HG03342 (cell line): ENCODE measurements around the gene WARS2.

Experiments
- ATAC-seq: cut with Tn5 transposase; IDR thresholded peaks from one replicate; pipeline ENCODE4 v1.9.1; 2021; ENCODE audit warnings: mild to moderate bottlenecking, moderate library complexity; ENCODE audit not compliant: unreplicated experiment

Gene WARS2

DNA sequence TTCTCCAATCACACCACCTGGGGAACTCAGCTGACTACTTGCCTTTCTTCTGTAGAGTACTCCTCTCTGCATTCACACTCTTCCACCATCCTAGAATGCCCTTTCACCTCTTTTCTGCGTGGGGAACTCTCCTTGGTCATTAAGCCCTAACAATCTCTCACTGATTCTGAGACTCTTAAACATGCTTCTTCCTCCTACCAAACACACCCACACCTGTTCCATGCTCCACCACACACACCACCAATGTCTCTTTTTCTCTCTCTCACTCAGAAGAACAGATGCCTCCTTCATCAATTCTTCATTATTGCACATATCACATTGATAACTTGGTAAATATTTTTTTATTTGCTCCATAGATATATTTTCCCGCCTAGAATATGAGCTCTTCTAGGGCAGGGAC lies 53.6 kb downstream of the WARS2 start:
- no peak for ATAC-seq

GRCh38 chr1:119084798-119085197 lies 55.7 kb downstream of the WARS2 start:
- ATAC-seq, result no peak

DNA sequence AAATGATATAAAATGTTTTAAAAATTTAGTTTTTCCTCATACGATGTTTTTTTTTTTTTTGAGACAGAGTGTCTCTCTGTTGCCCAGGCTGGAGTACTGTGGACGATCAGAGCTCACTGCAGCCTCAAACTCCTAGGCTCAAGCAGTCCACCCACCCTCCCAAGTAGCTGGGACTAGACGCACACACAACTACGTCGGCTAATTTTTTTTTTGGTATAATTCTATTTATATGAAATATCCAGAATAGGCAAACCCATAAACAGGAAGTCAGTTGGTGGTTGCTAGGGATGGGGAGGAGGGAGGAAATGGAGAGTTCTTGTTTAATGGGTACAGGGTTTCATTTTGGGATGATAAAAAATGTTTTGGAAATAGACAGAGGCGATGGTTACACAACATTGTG lies 56.5 kb downstream of the WARS2 start:
- no peak for ATAC-seq

GRCh38 chr1:119083479-119083878 lies 57.0 kb downstream of the WARS2 start:
- no peak for ATAC-seq

DNA sequence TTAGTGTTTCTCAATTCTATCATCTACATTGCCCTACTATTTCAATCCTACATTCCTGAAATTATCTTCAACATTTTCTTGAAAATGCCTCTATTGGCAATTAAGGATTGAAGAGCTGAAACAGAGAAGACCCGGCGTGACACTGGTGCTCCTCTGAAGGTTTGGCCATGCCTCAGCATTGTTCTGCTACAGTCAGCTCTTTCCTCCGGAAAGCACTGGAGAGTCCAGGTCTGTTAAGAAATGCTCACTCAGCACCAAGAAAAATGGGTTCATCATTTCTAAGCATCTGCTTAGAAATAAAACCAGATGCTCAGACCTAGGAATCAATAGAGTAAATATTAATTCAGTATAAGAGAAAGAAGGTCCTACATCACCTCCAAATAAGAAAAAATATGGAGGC lies 58.8 kb downstream of the WARS2 start:
- no peak for ATAC-seq

DNA sequence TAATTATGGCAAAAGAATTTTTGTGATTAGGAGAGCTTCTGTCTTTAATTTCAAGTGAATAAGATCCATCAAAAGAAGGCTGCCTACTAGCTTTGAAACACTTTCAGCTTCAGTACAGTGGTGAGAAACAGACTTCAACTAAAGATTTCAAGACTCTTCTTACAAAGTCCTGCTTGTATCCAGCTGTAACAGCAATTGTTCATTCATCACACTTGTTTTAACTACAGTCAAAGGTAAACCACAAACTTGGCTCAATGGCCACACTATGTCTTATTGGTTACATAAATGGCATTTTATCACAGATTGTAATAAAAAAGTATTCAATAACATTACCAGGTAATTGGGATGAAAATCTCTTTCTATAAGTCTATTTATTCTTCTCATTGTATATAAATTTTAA lies 59.2 kb downstream of the WARS2 start:
- no peak for ATAC-seq

DNA sequence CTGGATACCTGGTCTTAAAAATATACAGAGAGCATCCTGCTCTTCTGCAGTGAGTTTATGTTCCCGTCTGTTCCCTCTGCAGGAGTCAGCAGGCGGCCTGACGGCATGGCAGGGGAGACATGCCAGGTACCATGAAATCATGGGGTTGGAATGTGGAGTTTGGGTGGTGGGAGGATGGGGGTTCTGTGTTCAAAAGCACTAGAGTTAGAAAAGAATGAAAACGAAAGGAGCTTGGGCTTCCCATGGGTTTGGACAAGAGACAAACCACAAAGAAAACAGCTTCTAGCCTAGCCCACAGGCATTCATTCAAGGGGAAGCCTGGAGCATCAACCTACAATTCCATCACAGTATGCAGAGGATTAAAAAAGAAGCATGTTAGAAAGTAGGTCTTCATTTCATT lies 59.9 kb downstream of the WARS2 start:
- ATAC-seq, result no peak

GRCh38 chr1:119079881-119080280 lies 60.6 kb downstream of the WARS2 start:
- no peak for ATAC-seq

GRCh38 chr1:119075614-119076013 lies 64.8 kb downstream of the WARS2 start:
- no peak for ATAC-seq

- ATAC-seq, result no peak
Measured at GRCh38 chr1:119071321-119071720, 69.1 kb downstream of the WARS2 start.

GRCh38 chr1:119069682-119070081 lies 70.8 kb downstream of the WARS2 start:
- no peak for ATAC-seq

- no peak for ATAC-seq
Measured at GRCh38 chr1:119068427-119068826, 72.0 kb downstream of the WARS2 start.

- no peak for ATAC-seq
Measured at GRCh38 chr1:119061700-119062099, 78.8 kb downstream of the WARS2 start.

- ATAC-seq, result no peak
Measured at GRCh38 chr1:119055568-119055967, 84.9 kb downstream of the WARS2 start.

- ATAC-seq, result no peak
Measured at GRCh38 chr1:119053917-119054316, 86.5 kb downstream of the WARS2 start.

GRCh38 chr1:119052267-119052666 lies 88.2 kb downstream of the WARS2 start:
- no peak for ATAC-seq

DNA sequence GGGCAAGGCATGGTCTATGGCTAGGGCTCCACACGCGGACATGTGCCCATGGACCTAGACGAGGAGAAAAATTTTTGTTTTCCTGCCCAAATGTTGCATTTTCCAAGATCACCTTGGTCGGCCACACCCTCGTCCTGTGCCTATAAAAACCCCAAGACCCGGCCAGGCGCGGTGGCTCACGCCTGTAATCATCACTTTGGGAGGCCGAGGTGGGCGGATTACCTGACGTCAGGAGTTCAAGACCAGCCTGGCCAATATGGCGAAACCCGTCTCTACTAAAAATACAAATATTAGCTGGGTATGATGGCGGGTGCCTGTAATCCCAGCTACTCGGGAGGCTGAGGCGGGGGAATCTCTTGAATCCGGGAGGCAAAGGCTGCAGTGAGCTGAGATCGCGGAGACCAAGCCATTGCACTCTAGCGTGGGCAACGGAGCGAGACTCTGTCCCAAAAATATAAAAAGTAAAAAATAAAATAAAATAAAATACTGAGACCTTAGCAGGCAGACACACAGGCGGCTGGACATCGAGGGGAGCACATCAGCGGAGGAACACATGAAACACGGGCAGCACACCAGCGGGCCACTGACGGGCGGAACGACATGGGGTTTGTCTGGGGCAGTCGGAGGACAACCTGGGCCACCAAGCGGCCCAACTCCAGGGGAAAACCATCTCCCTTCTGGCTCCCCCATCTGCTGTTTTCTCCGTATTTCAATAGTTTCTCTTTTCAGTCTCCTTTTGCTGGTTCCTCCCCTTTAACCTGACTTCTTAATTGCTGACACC lies 91.6 kb downstream of the WARS2 start:
- no peak for ATAC-seq

GRCh38 chr1:119046785-119047438 lies 93.5 kb downstream of the WARS2 start:
- no peak for ATAC-seq

DNA sequence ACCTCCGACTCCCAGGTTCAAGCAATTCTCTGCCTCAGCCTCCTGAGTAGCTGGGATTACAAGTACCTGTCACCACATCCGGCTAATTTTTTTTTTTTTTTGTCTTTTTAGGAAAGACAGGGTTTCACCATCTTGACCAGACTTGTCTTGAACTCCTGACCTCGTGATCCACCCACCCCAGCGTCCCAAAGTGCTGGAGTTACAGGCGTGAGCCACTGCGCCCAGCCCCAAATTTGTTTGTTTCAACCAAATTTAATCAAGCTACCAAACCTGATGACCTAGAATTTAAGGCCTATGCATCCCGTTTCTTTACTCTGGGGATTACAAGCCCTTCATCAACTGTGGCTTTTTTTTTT lies 94.0 kb downstream of the WARS2 start:
- ATAC-seq, result no peak

DNA sequence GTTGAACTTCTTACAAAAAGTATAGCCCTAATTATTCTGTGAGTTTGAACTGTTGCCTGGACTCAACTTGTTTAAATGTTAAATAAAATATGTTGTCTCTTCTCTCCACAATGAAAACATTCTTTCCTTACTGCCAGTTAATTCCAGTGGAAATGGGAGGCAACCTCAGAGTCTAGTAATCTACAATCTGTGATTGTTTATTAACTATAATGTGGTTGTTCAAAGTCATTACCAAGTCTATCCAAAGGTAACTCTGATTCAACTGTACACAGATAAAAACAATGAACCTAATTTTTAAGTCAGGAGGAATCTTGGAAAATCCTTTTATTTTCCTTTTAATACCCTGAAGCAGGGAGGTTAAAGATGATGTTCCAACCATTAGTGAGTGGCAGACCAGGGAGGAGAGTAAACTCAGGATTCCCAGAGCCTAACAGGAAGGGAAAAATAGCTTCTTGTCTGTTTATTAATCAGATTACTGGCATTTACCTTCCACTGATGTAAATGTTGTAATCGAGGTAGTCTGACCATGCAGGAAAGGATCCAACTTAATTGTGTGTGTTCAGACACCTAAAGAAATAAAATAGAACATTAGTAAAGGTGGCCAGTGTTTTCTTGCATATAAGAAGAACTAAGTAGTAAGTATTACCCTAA lies 95.2 kb downstream of the WARS2 start:
- no peak for ATAC-seq

GRCh38 chr1:119040906-119041305 lies 99.5 kb downstream of the WARS2 start:
- no peak for ATAC-seq

DNA sequence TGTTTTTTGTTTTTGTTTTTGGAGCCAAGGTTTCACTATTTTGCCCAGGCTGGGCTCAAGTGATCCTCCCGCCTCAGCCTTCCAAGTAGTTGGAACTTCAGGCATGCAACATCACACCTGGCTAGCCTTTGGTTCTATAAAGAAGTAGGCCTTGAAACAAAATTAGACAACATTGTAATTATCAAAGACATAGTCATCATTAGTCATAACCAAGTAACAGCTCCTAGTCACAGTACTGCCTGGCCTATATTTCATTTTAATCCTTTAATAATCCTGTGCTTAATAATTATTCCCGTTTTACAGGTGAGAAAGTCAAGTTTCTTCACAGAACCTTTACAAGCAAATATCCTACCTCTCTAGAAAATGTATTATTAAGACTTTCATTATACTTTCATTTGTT lies 100.0 kb downstream of the WARS2 start:
- no peak for ATAC-seq
